HG03571 (cell line): ENCODE data around the gene DPF3.

Experiments
- ATAC-seq: cut with Tn5 transposase; IDR thresholded peaks from one replicate; pipeline ENCODE4 v1.9.1; 2021; ENCODE audit not compliant: unreplicated experiment

DPF3 gene

GRCh38 chr14:72904840-72905561, 11.1 kb upstream of the DPF3 start:
- ATAC-seq, result no peak

- ATAC-seq, result no peak
These were observed 10.3 kb upstream of the DPF3 start for GRCh38 chr14:72904218-72904617.

- no peak for ATAC-seq
These were observed 9.8 kb upstream of the DPF3 start for GRCh38 chr14:72903716-72904115.

GRCh38 chr14:72902801-72903530, 9.1 kb upstream of the DPF3 start:
- ATAC-seq, result no peak

- no peak for ATAC-seq
These were observed 7.5 kb upstream of the DPF3 start for GRCh38 chr14:72901361-72901760.

GRCh38 chr14:72898448-72898847, 4.5 kb upstream of the DPF3 start:
- no peak for ATAC-seq

- no peak for ATAC-seq
These were observed 900 bp upstream of the DPF3 start for GRCh38 chr14:72894623-72895378.

- no peak for ATAC-seq
These were observed 372 bp upstream of the DPF3 start for GRCh38 chr14:72894323-72894622.

GRCh38 chr14:72892879-72893635, 844 bp downstream of the DPF3 start:
- no peak for ATAC-seq

GRCh38 chr14:72892103-72892878, 1.6 kb downstream of the DPF3 start:
- no peak for ATAC-seq

GRCh38 chr14:72891666-72892102, 2.2 kb downstream of the DPF3 start:
- no peak for ATAC-seq

- no peak for ATAC-seq
These were observed 4.5 kb downstream of the DPF3 start for GRCh38 chr14:72889366-72889765.

- ATAC-seq, result no peak
These were observed 5.2 kb downstream of the DPF3 start for GRCh38 chr14:72888636-72889201.

GRCh38 chr14:72888192-72888591, 5.7 kb downstream of the DPF3 start:
- no peak for ATAC-seq

- no peak for ATAC-seq
These were observed 6.4 kb downstream of the DPF3 start for GRCh38 chr14:72887514-72887913.

GRCh38 chr14:72884386-72884785, 9.5 kb downstream of the DPF3 start:
- ATAC-seq, result no peak

- no peak for ATAC-seq
These were observed 9.9 kb downstream of the DPF3 start for GRCh38 chr14:72883961-72884360.

GRCh38 chr14:72883109-72883508, 10.8 kb downstream of the DPF3 start:
- no peak for ATAC-seq

GRCh38 chr14:72882463-72882862, 11.4 kb downstream of the DPF3 start:
- no peak for ATAC-seq

GRCh38 chr14:72882047-72882446, 11.9 kb downstream of the DPF3 start:
- no peak for ATAC-seq
